A549 (cell line): Measurements from ENCODE around the gene MYOT.

ENCODE experiments used
- CHD2 ChIP-seq: fragments of 150-350 bp; IDR thresholded peaks from 2 replicates; pipeline ENCODE4 v1.6.1; 2014; ENCODE audit warnings: low read length; ENCODE audit not compliant: partially characterized antibody
- EHMT2 ChIP-seq: fragments of 200-600 bp; sonication (generic); IDR thresholded peaks from 2 replicates; pipeline ENCODE4 v1.6.1; 2016; ENCODE audit warnings: antibody characterized with exemption, low read depth, mild to moderate bottlenecking, moderate library complexity
- JUNB ChIP-seq: fragments of >200 bp; sonication (Bioruptor Twin); formaldehyde crosslinking; IDR thresholded peaks from 2 replicates; pipeline ENCODE4 v1.6.1; 2016
- KDM1A ChIP-seq: fragments of 200-600 bp; sonication (generic); IDR thresholded peaks from 2 replicates; pipeline ENCODE4 v1.6.1; 2016; ENCODE audit warnings: low read depth, mild to moderate bottlenecking
- MYC ChIP-seq: IDR thresholded peaks from 2 replicates; pipeline ENCODE4 v1.6.1; 2012; ENCODE audit warnings: mild to moderate bottlenecking, inconsistent platforms, low read length, improper control_type of control experiment, borderline replicate concordance
- POLR2A ChIP-seq: IDR thresholded peaks from 2 replicates; pipeline ENCODE4 v1.6.1; 2012; ENCODE audit warnings: mild to moderate bottlenecking, low read length
- RFX5 ChIP-seq: fragments of 450-650 bp; IDR thresholded peaks from 2 replicates; pipeline ENCODE4 v1.7.1; 2014; ENCODE audit warnings: antibody characterized with exemption, mild to moderate bottlenecking, moderate library complexity
- SMC3 ChIP-seq: fragments of >200 bp; sonication (Bioruptor Twin); formaldehyde crosslinking; IDR thresholded peaks from 3 replicates; pipeline ENCODE4 v1.6.1; 2018; ENCODE audit warnings: inconsistent platforms
- TF ChIP-seq, protein P1 (sequence below): fragments of >200 bp; sonication (Bioruptor Twin); formaldehyde crosslinking; IDR thresholded peaks from 3 replicates; pipeline ENCODE4 v1.5.1; 2016
- TF ChIP-seq, protein P2 (sequence below): fragments of 250-450 bp; sonication (Bioruptor Pico); IDR thresholded peaks from 2 replicates; pipeline ENCODE4 v1.5.0; 2021; ENCODE audit warnings: mild to moderate bottlenecking, moderate library complexity, borderline replicate concordance
- TF ChIP-seq, protein P3 (sequence below): fragments of 150-350 bp; IDR thresholded peaks from 2 replicates; pipeline ENCODE4 v1.6.1; 2014; ENCODE audit warnings: low read depth, mild to moderate bottlenecking, low read length

DNA sequence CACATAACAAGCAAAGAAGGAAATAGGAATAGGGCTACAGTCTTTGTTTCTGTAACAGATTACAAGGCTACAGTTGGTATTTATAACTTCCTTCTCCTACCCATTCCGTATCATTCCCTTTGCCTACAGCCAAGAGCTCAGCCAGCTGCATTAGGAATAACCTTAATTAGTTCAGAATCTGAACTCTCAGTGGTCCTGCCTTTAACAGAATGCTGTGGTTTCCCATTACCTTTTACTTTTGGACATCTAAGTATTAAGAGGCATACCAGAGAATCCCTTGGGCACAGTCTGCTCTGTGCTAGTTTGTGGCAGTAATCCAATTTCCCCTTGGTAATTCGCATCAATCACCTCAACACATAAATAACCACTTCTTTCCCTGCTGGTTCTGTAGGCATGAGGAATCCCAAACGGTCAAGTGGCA is 65.8 kb downstream of the MYOT start:
- TF ChIP-seq, protein P1, sequence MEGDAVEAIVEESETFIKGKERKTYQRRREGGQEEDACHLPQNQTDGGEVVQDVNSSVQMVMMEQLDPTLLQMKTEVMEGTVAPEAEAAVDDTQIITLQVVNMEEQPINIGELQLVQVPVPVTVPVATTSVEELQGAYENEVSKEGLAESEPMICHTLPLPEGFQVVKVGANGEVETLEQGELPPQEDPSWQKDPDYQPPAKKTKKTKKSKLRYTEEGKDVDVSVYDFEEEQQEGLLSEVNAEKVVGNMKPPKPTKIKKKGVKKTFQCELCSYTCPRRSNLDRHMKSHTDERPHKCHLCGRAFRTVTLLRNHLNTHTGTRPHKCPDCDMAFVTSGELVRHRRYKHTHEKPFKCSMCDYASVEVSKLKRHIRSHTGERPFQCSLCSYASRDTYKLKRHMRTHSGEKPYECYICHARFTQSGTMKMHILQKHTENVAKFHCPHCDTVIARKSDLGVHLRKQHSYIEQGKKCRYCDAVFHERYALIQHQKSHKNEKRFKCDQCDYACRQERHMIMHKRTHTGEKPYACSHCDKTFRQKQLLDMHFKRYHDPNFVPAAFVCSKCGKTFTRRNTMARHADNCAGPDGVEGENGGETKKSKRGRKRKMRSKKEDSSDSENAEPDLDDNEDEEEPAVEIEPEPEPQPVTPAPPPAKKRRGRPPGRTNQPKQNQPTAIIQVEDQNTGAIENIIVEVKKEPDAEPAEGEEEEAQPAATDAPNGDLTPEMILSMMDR = no peak
- TF ChIP-seq JUNB = no peak
- TF ChIP-seq, protein P2, sequence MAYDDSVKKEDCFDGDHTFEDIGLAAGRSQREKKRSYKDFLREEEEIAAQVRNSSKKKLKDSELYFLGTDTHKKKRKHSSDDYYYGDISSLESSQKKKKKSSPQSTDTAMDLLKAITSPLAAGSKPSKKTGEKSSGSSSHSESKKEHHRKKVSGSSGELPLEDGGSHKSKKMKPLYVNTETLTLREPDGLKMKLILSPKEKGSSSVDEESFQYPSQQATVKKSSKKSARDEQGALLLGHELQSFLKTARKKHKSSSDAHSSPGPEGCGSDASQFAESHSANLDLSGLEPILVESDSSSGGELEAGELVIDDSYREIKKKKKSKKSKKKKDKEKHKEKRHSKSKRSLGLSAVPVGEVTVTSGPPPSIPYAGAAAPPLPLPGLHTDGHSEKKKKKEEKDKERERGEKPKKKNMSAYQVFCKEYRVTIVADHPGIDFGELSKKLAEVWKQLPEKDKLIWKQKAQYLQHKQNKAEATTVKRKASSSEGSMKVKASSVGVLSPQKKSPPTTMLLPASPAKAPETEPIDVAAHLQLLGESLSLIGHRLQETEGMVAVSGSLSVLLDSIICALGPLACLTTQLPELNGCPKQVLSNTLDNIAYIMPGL (CRISPR knock-in tag) = no peak
- no peak for TF ChIP-seq POLR2A
- TF ChIP-seq KDM1A = no peak
- no peak for TF ChIP-seq SMC3
- TF ChIP-seq CHD2 = no peak
- TF ChIP-seq, protein P3, sequence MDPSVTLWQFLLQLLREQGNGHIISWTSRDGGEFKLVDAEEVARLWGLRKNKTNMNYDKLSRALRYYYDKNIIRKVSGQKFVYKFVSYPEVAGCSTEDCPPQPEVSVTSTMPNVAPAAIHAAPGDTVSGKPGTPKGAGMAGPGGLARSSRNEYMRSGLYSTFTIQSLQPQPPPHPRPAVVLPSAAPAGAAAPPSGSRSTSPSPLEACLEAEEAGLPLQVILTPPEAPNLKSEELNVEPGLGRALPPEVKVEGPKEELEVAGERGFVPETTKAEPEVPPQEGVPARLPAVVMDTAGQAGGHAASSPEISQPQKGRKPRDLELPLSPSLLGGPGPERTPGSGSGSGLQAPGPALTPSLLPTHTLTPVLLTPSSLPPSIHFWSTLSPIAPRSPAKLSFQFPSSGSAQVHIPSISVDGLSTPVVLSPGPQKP = no peak
- TF ChIP-seq EHMT2 = no peak
- TF ChIP-seq RFX5 = no peak
- TF ChIP-seq MYC = no peak
